Right lobe of liver (tissue), 4 donors: Measurements from ENCODE around the gene FBXO8.

Source experiments
- CTCF ChIP-seq, 4 donors: fragments of 200-600 bp in 3 of 4; fragments of 450-650 bp in 1 of 4; IDR thresholded peaks; one replicate each; pipeline versions ENCODE4 v1.5.1 to v1.8.0; 2016 to 2022; ENCODE audit warnings: antibody characterized with exemption in 4 of 4, mild to moderate bottlenecking in 2 of 4
- POLR2A ChIP-seq: fragments of 450-650 bp; IDR thresholded peaks from one replicate; pipeline ENCODE4 v1.6.1; 2017; ENCODE audit warnings: antibody characterized with exemption, mild to moderate bottlenecking
- donor health status: DM: no; HTN: no; CAD: no.
- donor health status: DM: no; HTN: no; CAD: no.
- donor health status: DM: no; HTN: yes; CAD: no.

GRCh38 chr4:174262624-174263444 lies 20.6 kb downstream of the FBXO8 start:
- no peak for TF ChIP-seq CTCF (IDR thresholded peaks at IDR 0.05)
- peak; percentile 57 for TF ChIP-seq POLR2A
